Measurements from ENCODE around the gene SLC7A9. TPM values are rescaled to one million over a fixed set of nuclear protein-coding genes. Genes with fewer than 3 reads are reported as not detected.

Gene SLC7A9
- polyA plus RNA-seq, 1 of the 3 experiments (the other 2 are of a cell fraction), result not detected

- 84% methylated on average over 3 of the region's 3 CpGs for WGBS (ENCODE audit: low lambda C conversion rate)
- CTCF ChIA-PET, result no interaction called here
- no peaks in the 10 kb centered on the region for H3K27me3 ChIP-seq (ENCODE audit: insufficient read depth)
These were observed 2.8 kb upstream of the SLC7A9 start for GRCh38 chr19:32872391-32872790.

GRCh38 chr19:32870981-32871451 is 1.4 kb upstream of the SLC7A9 start:
- Histone ChIP-seq H3K79me2 (ENCODE audit: insufficient read depth) (no peaks in the 10 kb centered on the region), H3K9ac (no peak overlapping the region), H3K4me2 (no peak overlapping the region), H3F3A (replicated peaks; ENCODE audit: insufficient read depth) (no peaks in the 10 kb centered on the region), H3K9me2 (no peaks in the 10 kb centered on the region), H3K27ac (ENCODE audit: low read depth in 2 of 2, low read length in 1 of 2) (no peak overlapping the region), H3K9me3 (no peaks in the 10 kb centered on the region), H3K27me3 (ENCODE audit: insufficient read depth) (no peaks in the 10 kb centered on the region), H4K20me1 (ENCODE audit: insufficient read depth) (no peaks in the 10 kb centered on the region), H3K4me3 (ENCODE audit: low read depth in 2 of 2, low read length in 1 of 2) (no peak overlapping the region), H2AFZ (ENCODE audit: low read depth) (no peak overlapping the region), H3K4me1 (ENCODE audit: control insufficient read depth in 1 of 2, insufficient read depth in 2 of 2, low read depth in 1 of 2, low read length in 1 of 2) (peaks cover 0 to 5% of the 10 kb centered on the region in 2 experiments; a peak in 1 of 4 replicates), H3K36me3 (replicated peaks in 1 of 2; ENCODE audit: control insufficient read depth in 1 of 2, insufficient read depth in 2 of 2, low read length in 1 of 2) (no peaks in the 10 kb centered on the region)
- no peak for DNase-seq
- WGBS (ENCODE audit: low lambda C conversion rate), result 40% methylated on average over 4 of the region's 12 CpGs
- TF ChIP-seq RXRA (IDR thresholded peaks at IDR 0.05; ENCODE audit: borderline replicate concordance, low read depth), result no peak
- TF ChIP-seq RFX5 (IDR thresholded peaks at IDR 0.05; ENCODE audit: low read length), result no peak
- ChIA-PET CTCF (no interaction called here), POLR2A (no interaction called here)

More at GRCh38 chr19:32872391-32872790, 2.8 kb upstream of the SLC7A9 start:
- peaks cover 0 to 5% of the 10 kb centered on the region in 2 experiments; a peak in 1 of 4 replicates for H3K4me1 ChIP-seq (ENCODE audit: control insufficient read depth in 1 of 2, insufficient read depth in 2 of 2, low read depth in 1 of 2, low read length in 1 of 2)
- H2AFZ ChIP-seq (ENCODE audit: low read depth), result no peak overlapping the region
- no peaks in the 10 kb centered on the region for H3K79me2 ChIP-seq (ENCODE audit: insufficient read depth)
- no peaks in the 10 kb centered on the region for H3K9me2 ChIP-seq
- H3K9me3 ChIP-seq, result no peaks in the 10 kb centered on the region
- no peak for DNase-seq
- no peaks in the 10 kb centered on the region for H4K20me1 ChIP-seq (ENCODE audit: insufficient read depth)
- no peak overlapping the region for H3K4me2 ChIP-seq
- no peaks in the 10 kb centered on the region for H3K36me3 ChIP-seq (replicated peaks in 1 of 2; ENCODE audit: control insufficient read depth in 1 of 2, insufficient read depth in 2 of 2, low read length in 1 of 2)
- no peak overlapping the region for H3K4me3 ChIP-seq (ENCODE audit: low read depth in 2 of 2, low read length in 1 of 2)
- H3F3A ChIP-seq (replicated peaks; ENCODE audit: insufficient read depth), result no peaks in the 10 kb centered on the region
- no peak overlapping the region for H3K9ac ChIP-seq
- no peak overlapping the region for H3K27ac ChIP-seq (ENCODE audit: low read depth in 2 of 2, low read length in 1 of 2)
- POLR2A ChIA-PET, result no interaction called here
- TF ChIP-seq FOXM1 (IDR thresholded peaks at IDR 0.05; ENCODE audit: low read depth), result no peak
- no peak for TF ChIP-seq RCOR1 (IDR thresholded peaks at IDR 0.05; ENCODE audit: low read length)
- no peak for TF ChIP-seq RXRA (IDR thresholded peaks at IDR 0.05; ENCODE audit: borderline replicate concordance, low read depth)
- no peak for TF ChIP-seq USF2 (IDR thresholded peaks at IDR 0.05; ENCODE audit: borderline replicate concordance, low read depth, low read length)
- no peak for TF ChIP-seq MEF2A (IDR thresholded peaks at IDR 0.05; ENCODE audit: borderline replicate concordance, low read depth)
- TF ChIP-seq ZBTB33 (IDR thresholded peaks at IDR 0.05; ENCODE audit: borderline replicate concordance, low read depth), result no peak
- no peak for TF ChIP-seq JUND (IDR thresholded peaks at IDR 0.05)

All from SK-N-SH (cell line).